Fibroblast of skin of left biceps (primary cell): ENCODE measurements around the gene TBX5.

Experiments
- DNase-seq, 2 experiments: peaks; one replicate each; pipeline ENCODE4 v3.0.0-alpha.2; 2013; ENCODE audit warnings: low read depth in 2 of 2

TBX5 gene

GRCh38 chr12:114430306-114430705 lies 24.4 kb upstream of the TBX5 start:
- DNase-seq, result peak; percentile 89 to 91

DNA sequence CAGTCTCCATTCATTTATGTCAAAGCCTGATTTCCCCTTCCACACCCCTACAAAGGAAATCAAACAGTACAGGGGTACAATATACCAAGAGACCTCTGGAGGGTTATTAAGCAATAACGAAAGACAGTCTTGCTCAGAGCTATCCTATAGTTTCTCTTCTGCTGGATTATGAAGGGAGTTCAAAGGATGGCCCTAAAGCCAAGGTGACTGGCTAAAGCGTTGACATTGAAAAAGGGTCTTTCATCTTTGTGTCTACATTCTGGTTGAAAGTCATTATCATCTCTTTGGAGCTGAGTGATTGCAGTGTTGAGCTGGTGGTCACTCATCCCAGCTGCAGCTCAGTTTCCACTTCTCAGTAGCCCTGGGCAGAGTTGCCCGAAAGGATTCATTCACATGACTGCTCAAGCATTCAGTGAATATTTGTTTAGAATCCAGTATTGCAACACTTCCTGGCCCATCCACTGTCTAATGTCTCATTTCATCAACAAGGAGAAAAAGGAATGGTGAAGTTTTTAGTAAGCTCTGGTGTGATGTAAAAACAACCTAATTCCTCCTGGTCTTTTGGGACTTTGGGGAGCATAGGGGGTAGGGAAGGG lies 19.2 kb upstream of the TBX5 start:
- DNase-seq, result no peak

DNA sequence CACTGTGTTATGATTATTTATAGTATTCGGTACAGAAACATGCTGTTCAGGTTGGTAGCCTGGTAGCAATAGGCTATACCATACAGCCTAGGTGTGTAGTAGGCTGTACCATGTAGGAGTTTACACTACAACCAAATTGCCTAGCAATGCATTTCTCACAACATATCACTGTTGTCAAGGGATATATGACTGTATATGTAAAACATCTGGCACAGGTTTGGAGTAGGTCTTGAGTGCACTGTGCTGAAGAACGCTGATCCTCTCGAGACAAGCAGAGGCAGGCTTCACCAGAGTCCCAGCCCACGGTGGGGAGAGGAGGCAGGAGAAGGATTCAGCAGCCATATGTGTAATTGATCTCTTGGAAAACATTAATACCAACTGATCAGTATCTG lies 15.0 kb upstream of the TBX5 start:
- no peak for DNase-seq

DNA sequence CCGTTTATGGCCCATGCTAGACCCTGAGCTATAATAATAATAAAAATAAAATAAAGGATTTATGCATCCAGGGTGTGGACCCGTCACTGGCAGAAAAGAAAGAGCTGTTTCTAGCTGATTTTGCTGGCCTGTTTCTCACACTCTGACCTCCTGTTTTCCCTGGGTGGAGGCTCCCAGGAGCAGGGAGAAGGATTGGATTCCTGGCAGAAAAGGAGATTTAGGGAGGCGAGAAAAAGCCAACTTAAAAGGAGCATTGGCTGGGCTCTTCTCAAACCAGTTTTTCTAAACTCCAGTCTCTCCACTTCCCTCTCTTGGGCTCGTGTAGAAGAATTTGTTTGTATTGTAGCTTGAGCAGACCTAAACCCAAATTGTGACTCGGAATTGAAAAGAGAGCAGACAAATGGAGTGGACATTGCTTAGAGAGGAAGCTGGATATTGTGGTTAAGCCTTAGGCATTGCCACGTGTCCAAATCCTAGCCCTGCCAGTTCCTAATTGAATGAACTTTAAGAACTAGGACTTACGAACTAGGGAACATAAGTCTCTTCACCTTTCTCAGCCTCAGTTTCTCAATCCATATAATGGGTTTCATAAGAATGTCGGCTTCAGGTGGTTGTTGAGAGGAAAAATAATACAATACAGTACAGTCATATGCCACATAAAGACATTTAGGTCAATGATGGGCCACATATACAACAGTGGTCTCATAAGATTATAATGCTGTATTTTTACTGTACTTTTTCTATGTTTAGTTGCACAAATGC lies 14.4 kb upstream of the TBX5 start:
- no peak for DNase-seq

- DNase-seq, result no peak
Observed at GRCh38 chr12:114416028-114416427, 10.1 kb upstream of the TBX5 start.

DNA sequence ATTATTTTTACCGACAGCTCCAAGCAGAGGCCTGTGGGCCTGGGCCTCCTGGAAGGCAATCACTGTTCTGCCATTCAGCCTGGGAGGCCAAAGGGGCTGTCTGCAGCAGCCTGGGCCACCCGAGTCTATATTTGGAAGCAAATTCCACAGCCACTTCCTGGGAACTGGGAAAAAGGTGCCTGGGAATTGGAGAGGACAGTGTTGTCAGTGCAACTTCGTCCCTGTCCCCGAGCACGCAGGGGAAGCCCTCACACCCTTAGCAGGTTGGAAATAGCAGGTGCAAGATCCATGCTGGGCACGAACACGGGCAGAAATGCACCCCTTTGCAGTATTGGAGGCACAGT lies 9.6 kb upstream of the TBX5 start:
- DNase-seq, result no peak

- DNase-seq, result no peak
Observed at GRCh38 chr12:114414866-114415524, 9.1 kb upstream of the TBX5 start.

DNA sequence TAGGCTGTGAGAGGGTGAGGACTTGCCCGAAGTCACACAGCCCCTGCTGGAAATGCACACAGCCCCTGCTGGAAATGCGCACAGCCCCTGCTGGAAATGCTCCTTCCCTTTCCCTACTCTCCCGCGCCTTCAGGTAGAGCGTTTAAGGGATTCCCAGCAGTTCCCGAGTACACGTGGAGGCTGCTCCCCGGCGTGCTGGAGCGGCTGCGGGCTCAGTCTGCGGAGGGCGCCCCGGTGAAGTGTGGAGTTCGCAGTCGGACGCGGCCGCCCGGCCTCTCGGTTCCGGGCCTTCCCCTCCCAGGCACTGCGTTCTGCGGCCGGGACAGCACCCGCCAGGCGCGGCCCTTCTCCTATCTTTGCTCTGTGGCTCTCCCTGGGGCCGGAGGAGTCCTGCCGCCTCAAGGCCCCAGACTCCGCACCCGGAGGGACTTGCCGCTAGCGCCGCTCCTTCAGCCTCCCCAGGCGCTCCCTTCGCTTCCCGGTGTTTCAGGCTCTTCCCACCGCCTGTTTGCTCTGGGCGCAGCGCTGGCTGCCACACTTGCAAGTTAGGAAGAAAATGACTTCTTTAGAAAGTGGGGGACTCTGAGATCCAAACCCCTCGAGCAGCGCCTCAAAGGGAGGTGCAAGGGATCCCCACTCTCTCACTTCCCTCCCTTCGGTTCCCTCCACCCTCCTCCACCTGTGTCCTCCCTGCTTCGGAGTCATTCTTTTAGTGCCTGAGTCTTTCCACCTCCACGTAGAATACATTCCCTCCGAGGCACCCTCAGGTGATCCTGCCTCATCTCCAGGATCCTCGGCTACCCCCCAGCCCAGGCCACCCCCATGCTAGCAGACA lies 8.3 kb upstream of the TBX5 start:
- no peak for DNase-seq

DNA sequence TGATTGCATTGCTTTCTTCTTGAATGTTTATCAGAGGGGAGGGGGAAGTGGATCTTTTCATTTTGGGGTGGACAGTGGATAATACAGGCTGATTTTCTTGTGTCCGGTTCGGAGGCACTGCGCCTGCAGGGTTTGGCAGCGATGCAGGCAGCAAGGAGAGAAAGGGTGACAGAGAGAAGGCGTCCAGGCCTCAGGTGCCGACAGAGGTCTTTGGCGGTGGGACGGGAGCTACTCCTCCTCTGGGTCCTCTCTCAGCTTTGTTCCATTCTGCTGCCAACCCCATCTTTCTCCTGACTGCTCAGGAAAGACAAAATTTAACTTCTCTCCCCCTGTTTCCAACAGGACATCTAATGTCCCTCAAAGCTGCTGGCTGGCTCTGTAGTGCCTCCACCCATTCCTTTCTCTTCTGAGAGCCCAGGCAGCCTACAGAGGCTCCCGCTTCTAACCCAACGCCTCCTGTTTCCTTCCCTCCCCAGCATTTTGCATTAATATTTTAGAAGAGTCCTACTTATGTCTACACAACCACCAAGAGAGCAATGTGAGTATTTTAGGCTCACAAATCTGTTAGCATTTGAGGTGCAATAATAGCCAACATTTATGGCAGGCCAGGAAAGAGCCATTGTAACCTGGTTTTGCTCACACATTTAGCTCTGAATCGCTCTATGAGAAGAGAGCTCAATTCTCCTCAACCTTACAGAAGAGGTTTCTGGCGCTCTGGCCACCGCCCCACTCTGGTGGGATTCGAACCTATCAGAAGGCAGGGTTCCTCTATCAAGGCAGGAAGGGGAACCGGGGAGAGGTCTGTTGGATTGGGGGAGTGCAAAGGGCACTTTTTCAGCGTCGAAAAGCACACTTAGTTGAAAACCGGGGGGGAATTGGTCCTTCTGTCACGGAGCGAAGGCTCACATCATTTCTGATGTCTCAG lies 7.1 kb upstream of the TBX5 start:
- no peak for DNase-seq

GRCh38 chr12:114412307-114412706 lies 6.4 kb upstream of the TBX5 start:
- DNase-seq, result no peak

DNA sequence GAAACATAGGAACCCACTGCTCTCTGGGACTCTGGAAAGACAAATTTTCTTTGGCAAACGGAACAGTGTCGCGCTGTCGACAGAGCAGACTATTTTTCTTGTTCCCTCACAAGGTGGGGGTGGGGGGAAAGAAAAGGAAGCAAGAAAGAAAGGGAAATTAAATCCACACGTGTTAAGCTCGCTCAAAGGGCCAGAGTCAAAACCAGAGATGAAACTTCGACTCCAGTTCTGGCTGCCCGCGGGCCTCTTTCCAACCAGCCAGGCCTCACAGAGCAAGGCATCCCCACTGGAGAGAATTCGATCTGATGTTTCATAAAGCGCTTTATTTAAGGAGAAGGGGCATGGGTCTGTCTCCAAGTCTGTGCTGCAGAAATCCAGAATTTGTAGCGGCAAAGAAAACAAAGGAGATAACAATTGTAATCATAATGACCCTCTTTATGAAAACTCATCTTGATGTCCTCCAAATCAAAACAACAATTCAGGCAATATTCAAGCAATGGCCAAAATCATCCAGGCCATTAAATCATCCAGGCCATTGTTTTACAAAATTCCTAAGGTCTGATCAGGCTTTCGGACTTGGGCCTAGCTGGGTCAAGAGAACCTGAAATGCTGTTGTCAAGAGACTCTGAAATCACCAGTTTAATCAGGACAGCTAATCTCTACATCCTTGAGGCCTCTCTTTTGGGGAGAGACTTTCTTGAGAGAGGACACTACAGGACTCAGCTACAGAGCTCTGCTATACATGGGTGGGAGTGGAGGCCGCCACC lies 5.3 kb upstream of the TBX5 start:
- no peak for DNase-seq

- DNase-seq, result no peak
Observed at GRCh38 chr12:114409852-114410600, 4.1 kb upstream of the TBX5 start.

GRCh38 chr12:114408886-114409851 lies 3.2 kb upstream of the TBX5 start:
- no peak for DNase-seq

DNA sequence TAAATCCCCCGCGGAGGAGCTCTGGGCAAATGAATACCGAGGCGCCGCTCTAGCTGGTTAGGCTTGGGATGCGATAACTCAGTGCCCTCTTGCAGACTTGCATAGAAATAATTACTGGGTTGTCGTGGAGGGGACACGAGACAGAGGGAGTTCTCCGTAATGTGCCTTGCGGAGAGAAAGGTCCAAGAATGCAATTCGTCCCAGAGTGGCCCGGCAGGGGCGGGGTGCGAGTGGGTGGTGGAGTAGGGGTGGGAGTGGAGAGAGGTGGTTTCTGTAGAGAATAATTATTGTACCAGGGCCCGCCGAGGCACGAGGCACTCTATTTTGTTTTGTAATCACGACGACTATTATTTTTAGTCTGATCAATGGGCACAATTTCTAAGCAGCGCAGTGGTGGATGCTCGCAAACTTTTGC lies 2.5 kb upstream of the TBX5 start:
- DNase-seq, result no peak

- no peak for DNase-seq
Observed at GRCh38 chr12:114407842-114408411, 2.0 kb upstream of the TBX5 start.

DNA sequence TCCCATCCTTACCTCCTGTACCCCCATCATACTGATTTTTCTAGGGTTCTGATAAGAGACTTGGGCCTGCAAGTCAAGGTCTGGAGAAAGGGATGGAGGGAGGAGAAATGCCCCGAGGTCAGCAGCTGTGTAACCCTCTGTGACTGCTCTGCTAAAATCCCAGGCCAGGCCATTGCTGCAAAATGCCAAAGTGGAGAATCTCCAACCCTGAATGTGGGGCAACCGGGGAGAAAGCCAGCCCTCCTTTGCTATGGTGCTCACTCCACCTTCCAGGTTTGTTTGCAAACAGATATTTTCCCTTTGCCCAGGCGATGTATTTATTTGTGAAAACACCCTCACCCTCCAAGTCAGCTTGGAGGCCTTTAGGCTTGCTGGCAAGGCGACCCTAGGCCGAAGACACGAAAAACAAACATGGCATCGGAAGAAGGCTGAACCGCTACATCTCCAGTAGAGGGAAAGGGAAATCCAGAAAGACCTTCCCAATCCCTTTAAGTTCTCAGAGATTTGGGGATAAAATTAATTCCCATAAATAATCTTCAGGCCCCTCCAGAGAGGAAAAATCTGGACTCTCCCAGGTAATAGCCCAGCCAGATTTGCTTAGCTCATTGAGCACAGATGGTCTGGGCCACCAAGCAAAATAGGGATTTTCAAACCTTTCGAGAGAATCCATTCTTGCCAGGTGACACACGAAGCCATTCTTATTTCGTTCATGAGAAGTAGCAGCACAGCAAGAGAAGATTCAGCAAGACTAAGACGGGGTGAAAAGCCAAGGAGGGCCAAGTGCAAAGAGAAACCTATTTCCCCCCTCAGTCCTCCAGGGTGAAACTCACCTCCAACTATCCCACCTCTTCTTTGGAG lies 1.3 kb upstream of the TBX5 start:
- DNase-seq, result no peak

DNA sequence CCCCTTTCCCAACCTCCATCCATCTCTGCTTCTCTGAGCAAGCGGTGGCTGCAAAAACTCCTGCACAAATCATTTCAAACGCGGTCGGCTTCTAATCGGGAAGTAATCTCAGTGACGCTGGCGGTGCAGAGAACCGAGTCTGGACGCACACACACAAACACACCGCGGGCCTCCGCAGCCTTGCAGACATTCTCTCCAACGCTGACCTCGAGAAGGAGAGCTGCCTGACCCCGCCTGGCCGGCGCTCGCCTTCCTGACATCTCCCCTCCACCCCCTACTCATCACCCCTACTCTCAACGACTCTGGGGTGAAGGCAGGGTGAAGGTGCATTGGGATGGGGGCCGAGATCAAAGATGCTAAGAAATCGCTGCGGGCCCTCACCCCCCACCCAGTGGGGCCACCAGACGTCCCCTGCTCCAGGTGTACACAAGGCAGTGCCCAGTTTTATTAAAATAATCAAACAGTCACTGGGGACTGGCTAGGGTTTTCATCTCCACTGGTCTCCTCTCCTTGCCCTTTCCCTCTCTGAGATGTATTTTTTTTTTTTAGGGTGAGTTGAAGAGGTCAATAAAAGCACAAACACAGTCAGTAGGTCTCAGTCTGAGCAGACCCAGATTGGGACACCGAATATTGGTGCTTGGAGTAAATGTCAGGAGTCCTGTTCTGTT lies 506 bp upstream of the TBX5 start:
- DNase-seq, result no peak
